ENCODE results near the gene ADORA1.

GRCh38 chr1:203178821-203179666 is 51.5 kb downstream of the ADORA1 start:
- no peak for TF ChIP-seq POLR2AphosphoS5 (IDR thresholded peaks at IDR 0.05; ENCODE audit: low read depth, low read length)
- TF ChIP-seq POLR2A (IDR thresholded peaks at IDR 0.05; ENCODE audit: low read depth, low read length), result no peak
- TF ChIP-seq TAF1 (IDR thresholded peaks at IDR 0.05; ENCODE audit: borderline replicate concordance, low read depth, low read length), result no peak
